Measurements from ENCODE around the gene IRX6. TPM values are rescaled to one million over a fixed set of nuclear protein-coding genes. Genes with fewer than 3 reads are reported as not detected.

IRX6 gene
- total RNA-seq, 1 donor from 2014 or later: not detected

DNA sequence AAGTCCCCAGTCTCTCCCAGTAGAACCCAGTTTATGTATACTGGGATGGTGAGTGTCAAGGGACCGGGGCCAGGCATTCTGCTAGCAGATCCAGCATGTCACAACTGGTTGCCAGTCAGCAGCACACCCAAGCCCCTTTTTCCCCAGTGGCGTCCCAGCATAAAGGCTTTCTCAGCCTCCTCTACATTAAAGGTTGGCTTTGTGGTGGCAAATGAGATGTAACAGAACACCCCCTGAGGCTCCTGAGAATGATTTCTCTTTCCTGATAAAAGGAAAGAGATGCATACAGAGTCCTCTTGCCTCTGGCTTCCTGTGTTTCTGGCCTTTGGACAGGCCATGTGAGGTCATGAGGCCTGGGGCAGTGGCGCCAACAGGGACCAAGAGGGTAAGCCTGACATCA is 27.9 kb downstream of the IRX6 start:
- no peaks in the 10 kb centered on the region for H3K79me2 ChIP-seq (ENCODE audit: low read depth)
- no peak overlapping the region for H3K4me3 Mint-ChIP-seq
- H3K4me1 Mint-ChIP-seq: no peaks in the 10 kb centered on the region
- H3K27me3 ChIP-seq: peaks cover 6% of the 10 kb centered on the region
- H2AFZ ChIP-seq (replicated peaks): no peak overlapping the region
- H3K9me3 Mint-ChIP-seq: no peaks in the 10 kb centered on the region
- no peak overlapping the region for H3K27ac ChIP-seq
- H3F3A ChIP-seq (ENCODE audit: low read depth): no peaks in the 10 kb centered on the region
- no peak overlapping the region for H3K4me3 ChIP-seq
- no peaks in the 10 kb centered on the region for H3K36me3 ChIP-seq
- no peak for DNase-seq (ENCODE audit: low spot score)
- H3K9me3 ChIP-seq (ENCODE audit: low read depth): no peaks in the 10 kb centered on the region
- no peak for TF ChIP-seq EZH2phosphoT487 (IDR thresholded peaks at IDR 0.05)
- TF ChIP-seq CTCF (IDR thresholded peaks at IDR 0.05): no peak
- TF ChIP-seq EZH2 (IDR thresholded peaks at IDR 0.05): no peak
- no peaks in the 10 kb centered on the region for H3K27me3 Mint-ChIP-seq (ENCODE audit: insufficient read depth, low read depth)
- no peaks in the 10 kb centered on the region for H4K20me1 ChIP-seq (ENCODE audit: low read depth)
- H3K4me1 ChIP-seq: no peaks in the 10 kb centered on the region
- no peak overlapping the region for H3K27ac Mint-ChIP-seq
- no peak overlapping the region for H3K9ac ChIP-seq
- H3K36me3 Mint-ChIP-seq: no peaks in the 10 kb centered on the region
- H3K4me2 ChIP-seq: no peak overlapping the region

DNA sequence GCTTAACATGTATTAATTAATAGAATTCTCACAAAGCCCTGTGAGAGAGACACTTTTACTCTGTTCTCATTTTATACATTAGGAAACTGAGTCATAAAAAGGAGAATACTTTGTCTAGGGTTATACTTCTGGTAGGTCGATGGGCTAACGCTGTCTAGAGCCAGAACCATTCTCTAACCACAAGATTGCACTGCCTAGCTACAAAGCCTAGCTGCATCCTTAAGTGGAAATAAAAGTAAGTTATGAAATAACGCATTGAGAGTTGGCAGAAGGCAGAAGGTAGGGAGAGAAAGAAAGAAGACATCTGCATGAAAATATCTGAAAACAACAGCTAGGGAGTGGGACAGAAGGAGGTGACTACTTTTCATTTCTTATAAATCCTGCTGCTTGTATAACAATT is 33.2 kb downstream of the IRX6 start:
- no peak overlapping the region for H3K4me3 Mint-ChIP-seq
- H3K36me3 Mint-ChIP-seq: no peaks in the 10 kb centered on the region
- peaks cover 47% of the 10 kb centered on the region for H3K27me3 ChIP-seq
- H2AFZ ChIP-seq (replicated peaks): no peak overlapping the region
- H3K27me3 Mint-ChIP-seq (ENCODE audit: insufficient read depth, low read depth): peaks cover 3% of the 10 kb centered on the region
- H3K4me1 Mint-ChIP-seq: no peaks in the 10 kb centered on the region
- DNase-seq (ENCODE audit: low spot score): no peak
- H3K9me3 Mint-ChIP-seq: no peaks in the 10 kb centered on the region
- H3K4me1 ChIP-seq: no peaks in the 10 kb centered on the region
- no peaks in the 10 kb centered on the region for H4K20me1 ChIP-seq (ENCODE audit: low read depth)
- no peak overlapping the region for H3K27ac ChIP-seq
- H3F3A ChIP-seq (ENCODE audit: low read depth): no peaks in the 10 kb centered on the region
- no peaks in the 10 kb centered on the region for H3K79me2 ChIP-seq (ENCODE audit: low read depth)
- no peaks in the 10 kb centered on the region for H3K36me3 ChIP-seq
- TF ChIP-seq EZH2phosphoT487 (IDR thresholded peaks at IDR 0.05) (no peak), EZH2 (IDR thresholded peaks at IDR 0.05) (no peak), CTCF (IDR thresholded peaks at IDR 0.05) (no peak)
- no peak overlapping the region for H3K4me3 ChIP-seq
- no peak overlapping the region for H3K9ac ChIP-seq
- no peak overlapping the region for H3K4me2 ChIP-seq
- no peaks in the 10 kb centered on the region for H3K9me3 ChIP-seq (ENCODE audit: low read depth)
- H3K27ac Mint-ChIP-seq: no peak overlapping the region

DNA sequence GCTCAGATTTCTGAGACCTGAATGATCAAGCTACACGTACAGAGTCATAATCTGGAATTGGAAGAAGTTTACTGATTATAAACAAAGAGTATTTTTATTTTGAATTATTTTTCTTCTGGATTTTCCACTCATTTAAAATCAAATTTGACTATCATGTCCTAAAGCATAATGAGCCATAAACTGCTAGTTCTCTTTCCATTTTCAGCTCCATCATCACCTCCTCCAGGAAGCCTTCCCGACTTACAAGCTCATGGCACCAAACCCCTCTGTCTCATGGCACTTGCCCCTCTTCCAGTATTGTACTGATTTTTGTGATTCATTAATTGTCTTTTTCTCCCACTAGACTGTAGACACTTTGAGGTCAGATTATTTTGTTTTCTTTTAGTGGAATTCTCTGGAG is 35.9 kb downstream of the IRX6 start:
- no peaks in the 10 kb centered on the region for H3K36me3 Mint-ChIP-seq
- TF ChIP-seq EZH2phosphoT487 (IDR thresholded peaks at IDR 0.05): no peak
- TF ChIP-seq CTCF (IDR thresholded peaks at IDR 0.05): no peak
- no peak for TF ChIP-seq EZH2 (IDR thresholded peaks at IDR 0.05)
- no peak overlapping the region for H3K27ac Mint-ChIP-seq
- H2AFZ ChIP-seq (replicated peaks): no peak overlapping the region
- H4K20me1 ChIP-seq (ENCODE audit: low read depth): no peaks in the 10 kb centered on the region
- no peaks in the 10 kb centered on the region for H3K36me3 ChIP-seq
- H3K4me3 Mint-ChIP-seq: no peak overlapping the region
- H3K4me1 Mint-ChIP-seq: peaks cover 3% of the 10 kb centered on the region
- no peaks in the 10 kb centered on the region for H3K4me1 ChIP-seq
- no peak overlapping the region for H3K27ac ChIP-seq
- no peaks in the 10 kb centered on the region for H3K9me3 Mint-ChIP-seq
- DNase-seq (ENCODE audit: low spot score): no peak
- peaks cover 47% of the 10 kb centered on the region for H3K27me3 ChIP-seq
- peaks cover 6% of the 10 kb centered on the region for H3K27me3 Mint-ChIP-seq (ENCODE audit: insufficient read depth, low read depth)
- H3K9me3 ChIP-seq (ENCODE audit: low read depth): no peaks in the 10 kb centered on the region
- no peaks in the 10 kb centered on the region for H3K79me2 ChIP-seq (ENCODE audit: low read depth)
- no peak overlapping the region for H3K4me2 ChIP-seq
- H3K9ac ChIP-seq: no peak overlapping the region
- H3F3A ChIP-seq (ENCODE audit: low read depth): no peaks in the 10 kb centered on the region
- no peak overlapping the region for H3K4me3 ChIP-seq
